ENCODE results near the gene EXOC1.
"Not testable (repeated sequence)": the region's sequence is repeated elsewhere in the genome, so short reads cannot be mapped to it uniquely, and the experiment has no call there.

EXOC1 gene, protein sequence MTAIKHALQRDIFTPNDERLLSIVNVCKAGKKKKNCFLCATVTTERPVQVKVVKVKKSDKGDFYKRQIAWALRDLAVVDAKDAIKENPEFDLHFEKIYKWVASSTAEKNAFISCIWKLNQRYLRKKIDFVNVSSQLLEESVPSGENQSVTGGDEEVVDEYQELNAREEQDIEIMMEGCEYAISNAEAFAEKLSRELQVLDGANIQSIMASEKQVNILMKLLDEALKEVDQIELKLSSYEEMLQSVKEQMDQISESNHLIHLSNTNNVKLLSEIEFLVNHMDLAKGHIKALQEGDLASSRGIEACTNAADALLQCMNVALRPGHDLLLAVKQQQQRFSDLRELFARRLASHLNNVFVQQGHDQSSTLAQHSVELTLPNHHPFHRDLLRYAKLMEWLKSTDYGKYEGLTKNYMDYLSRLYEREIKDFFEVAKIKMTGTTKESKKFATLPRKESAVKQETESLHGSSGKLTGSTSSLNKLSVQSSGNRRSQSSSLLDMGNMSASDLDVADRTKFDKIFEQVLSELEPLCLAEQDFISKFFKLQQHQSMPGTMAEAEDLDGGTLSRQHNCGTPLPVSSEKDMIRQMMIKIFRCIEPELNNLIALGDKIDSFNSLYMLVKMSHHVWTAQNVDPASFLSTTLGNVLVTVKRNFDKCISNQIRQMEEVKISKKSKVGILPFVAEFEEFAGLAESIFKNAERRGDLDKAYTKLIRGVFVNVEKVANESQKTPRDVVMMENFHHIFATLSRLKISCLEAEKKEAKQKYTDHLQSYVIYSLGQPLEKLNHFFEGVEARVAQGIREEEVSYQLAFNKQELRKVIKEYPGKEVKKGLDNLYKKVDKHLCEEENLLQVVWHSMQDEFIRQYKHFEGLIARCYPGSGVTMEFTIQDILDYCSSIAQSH

DNA sequence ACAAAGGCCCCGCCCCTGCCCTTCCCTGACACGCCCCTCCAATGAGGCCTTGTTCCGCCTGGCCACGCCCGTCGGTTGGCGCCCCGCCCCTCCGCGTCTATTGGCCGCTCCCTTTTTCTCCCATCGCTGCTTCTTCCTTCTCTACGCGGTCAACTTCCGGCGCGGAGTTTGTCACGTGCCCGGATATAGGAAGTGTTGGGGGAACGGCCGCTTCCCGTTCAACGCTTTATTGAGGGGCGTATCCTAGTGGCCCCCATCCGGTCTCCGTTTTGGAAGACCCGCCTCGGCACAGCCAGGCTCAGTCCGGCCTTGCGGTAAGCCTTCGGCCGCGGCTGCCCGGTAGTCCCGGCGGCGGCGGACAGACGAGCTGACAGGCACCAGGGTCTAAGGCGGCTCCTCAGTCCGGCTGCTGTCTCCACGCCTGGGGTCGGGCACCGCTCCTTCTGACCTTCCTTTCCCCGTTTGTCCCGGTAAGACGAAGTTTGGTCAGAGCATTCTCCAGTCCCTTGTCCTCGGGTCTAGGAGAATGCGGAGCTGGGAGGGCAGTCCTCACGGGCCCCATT is at the start of gene EXOC1:
TSS of gene EXOC1 (plus strand) at position 165 of the 563 bp plus-strand sequence. CDS start 4,676 bp downstream, outside the sequence.
- peak; percentile 87 to 94 for DNase-seq (ENCODE audit: extremely low read depth in 1 of 2, low read depth in 1 of 2)

DNA sequence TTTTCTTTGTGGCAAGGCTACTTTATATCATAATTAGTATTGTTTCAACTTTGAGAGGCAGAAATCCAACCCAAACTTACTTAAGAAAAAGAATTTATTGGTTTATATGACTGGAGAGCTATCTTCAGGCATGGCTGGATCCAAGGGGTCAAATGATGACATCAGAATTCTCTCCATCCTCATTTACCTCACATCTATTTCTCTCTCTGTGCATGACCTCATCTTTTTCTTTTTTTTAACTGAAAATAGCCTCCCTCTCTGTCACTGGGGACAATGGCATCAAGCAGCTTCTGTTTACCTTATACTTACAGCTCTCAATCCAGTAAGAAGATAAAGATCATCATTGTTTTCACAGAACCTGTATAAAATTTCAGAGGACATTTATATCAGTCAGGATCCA is 45.9 kb upstream of the EXOC1 start:
- no peak for DNase-seq (ENCODE audit: extremely low read depth in 1 of 2, low read depth in 1 of 2)

DNA sequence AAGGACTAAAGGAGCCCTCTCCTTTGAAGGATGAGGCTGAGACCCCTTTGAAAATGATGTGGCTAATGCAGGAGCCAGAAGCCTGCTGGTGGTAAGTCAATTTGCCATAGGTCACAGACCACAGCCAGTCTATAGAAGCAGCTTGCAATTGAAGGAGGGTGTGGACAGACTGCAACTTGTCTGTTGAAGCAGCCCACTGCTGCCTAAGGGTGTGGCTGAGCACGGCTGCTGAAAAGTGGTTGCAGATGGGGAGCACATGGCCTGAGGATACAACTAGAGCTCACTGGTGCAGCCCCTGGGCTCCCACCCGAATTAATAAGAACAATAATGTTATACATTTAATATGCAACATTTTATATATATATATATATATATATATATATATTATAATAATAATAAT is 45.3 kb upstream of the EXOC1 start:
- DNase-seq (ENCODE audit: extremely low read depth in 1 of 2, low read depth in 1 of 2), result no peak

DNA sequence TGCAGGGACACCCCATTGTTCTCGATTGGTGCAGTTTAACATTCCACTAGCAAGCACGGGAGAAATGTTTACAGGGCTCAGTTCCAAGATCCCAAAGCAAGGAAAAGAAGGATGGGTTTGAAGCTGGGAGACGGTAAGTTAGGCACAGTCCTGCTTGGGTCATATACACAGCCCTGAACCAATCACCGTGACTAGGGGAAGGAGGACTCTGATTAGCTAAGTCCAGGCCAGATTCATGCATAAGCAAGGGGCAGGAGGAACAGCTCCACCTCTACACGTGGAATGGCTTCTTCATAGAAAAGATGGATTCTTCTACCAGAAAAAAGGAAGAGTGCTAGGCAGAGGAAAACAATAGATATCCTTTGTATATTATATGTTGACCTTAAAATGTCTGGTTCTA is 44.8 kb upstream of the EXOC1 start:
- no peak for DNase-seq (ENCODE audit: extremely low read depth in 1 of 2, low read depth in 1 of 2)

DNA sequence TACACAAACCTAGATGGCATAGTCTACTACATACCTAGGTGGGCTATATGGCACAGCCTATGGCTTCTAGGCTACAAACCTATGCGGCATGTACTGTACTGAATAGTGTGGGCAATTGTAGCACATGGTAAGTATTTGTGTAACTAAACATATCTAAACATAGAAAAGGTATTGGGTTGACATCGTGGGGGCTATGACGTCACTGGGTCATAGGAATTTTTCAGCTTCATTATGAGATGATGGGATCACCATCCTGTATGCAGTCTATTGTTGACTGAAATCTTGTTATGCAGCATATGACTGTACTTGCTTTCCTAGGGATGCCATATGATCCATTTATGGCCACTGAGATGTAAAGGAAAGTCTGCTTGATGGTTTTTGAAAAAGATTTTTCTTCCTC is 35.8 kb upstream of the EXOC1 start:
- DNase-seq (ENCODE audit: extremely low read depth in 1 of 2, low read depth in 1 of 2), result no peak

DNA sequence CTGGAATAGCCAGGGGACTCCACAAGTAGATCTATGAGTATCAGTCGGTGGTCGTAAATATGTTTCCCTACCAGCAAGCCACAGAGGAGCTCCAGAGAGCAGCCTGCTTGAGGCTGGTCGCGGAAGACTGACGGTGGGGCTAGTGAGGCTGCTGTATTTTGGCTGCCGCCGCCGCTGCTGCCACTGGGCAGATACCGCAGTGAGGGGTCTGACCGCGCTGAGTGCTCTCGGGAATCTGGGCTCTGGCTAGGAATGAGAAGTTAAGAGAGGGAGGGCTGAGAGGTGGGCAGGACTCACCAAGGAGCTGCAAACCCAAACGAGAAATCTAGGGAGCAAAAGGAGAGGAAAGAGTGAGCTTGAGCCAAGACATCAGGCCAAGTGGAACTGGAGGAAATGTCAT is 33.8 kb upstream of the EXOC1 start, which contains the start of gene EXOC1L:
TSS of gene EXOC1L (plus strand) at position 157 of the 400 bp plus-strand sequence. CDS start at position 394, 237 bp downstream.
- no peak for DNase-seq (ENCODE audit: extremely low read depth in 1 of 2, low read depth in 1 of 2)

DNA sequence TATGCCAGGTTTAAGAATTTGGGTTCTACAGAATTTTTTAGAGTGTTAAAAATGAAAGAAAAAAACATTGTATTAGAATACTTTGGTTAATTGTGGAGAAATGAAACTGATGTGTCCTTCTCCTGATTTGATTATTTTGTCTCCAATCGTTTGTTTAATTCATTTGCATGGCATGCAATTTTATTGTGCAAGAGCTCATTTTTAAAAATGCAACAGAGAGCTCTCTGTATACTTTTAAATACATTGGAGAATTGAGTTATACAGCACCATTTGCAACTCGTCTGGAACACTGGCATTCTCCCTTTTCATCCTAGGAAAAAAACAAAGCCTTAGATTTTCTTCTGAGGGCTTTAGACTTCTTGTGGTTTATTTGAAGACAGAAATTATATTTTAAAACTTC is 33.2 kb upstream of the EXOC1 start:
- DNase-seq (ENCODE audit: extremely low read depth in 1 of 2, low read depth in 1 of 2), result no peak

DNA sequence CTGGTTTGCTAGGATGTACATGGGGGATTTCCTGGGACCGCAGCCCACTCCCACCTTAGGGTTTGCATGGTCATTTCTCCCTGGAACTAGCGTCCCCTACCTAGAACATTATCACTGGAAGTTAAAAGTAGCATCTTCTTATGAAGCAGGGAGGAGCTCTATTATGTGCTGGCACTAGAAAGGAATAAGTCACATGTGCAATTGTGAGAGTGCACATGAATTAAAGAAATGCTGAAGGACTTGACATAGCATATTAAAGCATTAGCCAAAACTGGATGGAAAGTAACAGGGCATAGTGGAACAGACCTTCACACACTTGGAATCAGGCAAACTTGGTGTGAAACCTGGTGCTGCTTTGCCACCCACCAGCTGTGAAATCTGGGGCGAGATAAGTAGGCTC is 31.1 kb upstream of the EXOC1 start:
- no peak for DNase-seq (ENCODE audit: extremely low read depth in 1 of 2, low read depth in 1 of 2)

DNA sequence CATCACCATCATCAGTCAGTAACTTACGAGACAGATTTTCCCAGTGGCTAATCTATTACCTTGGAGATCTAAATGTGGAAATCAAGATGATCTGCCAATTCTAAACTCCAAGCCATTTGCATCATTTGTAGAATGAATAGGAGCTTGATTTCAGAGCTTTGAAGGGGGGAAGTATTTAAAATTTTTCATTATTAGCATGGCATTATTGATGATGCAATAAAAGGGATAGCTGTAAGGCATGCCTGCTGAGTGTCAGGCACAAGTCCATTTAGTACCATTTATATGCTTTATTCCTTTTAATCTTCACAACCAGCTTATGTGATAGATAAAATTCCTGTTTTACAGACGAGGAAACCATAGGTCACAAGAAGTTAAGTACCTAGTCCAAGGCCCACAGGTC is 28.6 kb upstream of the EXOC1 start:
- no peak for DNase-seq (ENCODE audit: extremely low read depth in 1 of 2, low read depth in 1 of 2)

DNA sequence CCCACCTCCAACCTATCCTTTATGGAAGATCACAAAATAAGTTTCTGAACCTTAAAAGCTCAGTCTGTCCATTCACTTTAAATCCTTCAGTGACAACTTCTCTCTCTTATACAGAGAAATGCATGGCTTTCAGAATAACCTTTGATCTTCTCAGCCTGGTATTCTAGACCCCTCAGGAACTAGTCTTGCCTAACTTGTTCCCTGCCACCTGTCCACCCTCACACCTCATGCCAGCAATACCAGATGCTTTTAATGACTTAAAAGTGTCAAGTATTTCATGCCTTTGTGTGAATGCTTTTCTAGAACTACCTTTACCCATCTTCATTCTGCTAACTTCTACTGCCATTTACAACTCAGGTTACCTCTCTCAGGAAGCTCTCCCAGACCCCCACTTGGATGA is 26.5 kb upstream of the EXOC1 start:
- DNase-seq (ENCODE audit: extremely low read depth in 1 of 2, low read depth in 1 of 2), result no peak

DNA sequence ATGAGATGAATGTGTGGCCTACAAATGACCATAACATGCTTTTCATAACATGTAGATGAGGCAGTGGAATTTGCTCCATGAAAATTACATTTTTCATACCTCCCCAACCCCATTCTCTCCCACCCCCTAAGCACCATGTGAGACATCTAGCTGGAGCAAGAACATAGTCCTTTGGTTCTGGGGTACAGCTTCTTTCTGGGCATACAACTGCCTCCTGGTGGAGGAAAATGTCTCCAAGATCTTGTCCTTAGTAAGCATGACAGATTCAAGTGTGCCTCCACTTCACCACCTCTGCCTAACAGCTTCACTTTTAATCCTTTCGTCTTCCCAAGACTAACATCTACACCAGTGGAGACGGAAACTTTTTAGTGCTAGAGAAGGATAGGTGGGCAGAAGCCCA is 25.9 kb upstream of the EXOC1 start:
- no peak for DNase-seq (ENCODE audit: extremely low read depth in 1 of 2, low read depth in 1 of 2)

DNA sequence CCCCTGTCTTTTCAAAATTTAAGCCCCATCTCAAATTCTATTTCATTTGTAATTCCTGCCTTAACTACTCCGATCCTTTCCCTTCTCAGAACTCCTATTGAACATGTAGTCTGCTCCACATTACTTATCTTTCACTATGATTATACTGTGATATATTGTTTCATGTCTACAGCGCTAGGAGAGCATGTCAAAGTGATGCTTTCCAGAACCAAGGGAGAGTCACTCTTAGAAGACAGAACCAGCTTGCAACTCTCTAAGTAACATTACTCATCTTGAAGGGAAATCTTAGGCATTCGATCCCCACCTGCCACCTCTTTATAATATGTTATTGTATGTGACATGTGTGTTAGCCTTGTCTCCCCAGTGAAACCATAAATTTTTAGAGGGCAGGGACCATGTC is 23.4 kb upstream of the EXOC1 start:
- DNase-seq (ENCODE audit: extremely low read depth in 1 of 2, low read depth in 1 of 2), result no peak

DNA sequence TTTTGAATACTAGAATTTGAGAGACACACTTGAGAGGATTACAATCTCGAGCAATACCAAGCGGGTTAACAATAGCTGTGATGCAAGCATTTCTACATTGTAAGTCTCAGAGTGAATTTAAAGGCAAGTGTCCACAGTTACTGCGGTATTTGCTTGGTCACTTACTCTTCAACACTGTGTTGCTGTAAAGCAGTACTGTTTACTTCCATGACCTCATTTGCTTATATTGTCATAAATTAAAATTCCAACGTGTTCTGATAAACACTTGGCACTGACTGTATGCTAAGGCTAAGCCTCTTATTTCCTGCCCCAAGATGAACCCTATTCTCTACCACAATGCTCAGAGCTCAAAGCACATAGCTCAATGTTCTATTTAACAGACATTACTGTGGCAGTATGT is 22.7 kb upstream of the EXOC1 start:
- DNase-seq (ENCODE audit: extremely low read depth in 1 of 2, low read depth in 1 of 2), result no peak

DNA sequence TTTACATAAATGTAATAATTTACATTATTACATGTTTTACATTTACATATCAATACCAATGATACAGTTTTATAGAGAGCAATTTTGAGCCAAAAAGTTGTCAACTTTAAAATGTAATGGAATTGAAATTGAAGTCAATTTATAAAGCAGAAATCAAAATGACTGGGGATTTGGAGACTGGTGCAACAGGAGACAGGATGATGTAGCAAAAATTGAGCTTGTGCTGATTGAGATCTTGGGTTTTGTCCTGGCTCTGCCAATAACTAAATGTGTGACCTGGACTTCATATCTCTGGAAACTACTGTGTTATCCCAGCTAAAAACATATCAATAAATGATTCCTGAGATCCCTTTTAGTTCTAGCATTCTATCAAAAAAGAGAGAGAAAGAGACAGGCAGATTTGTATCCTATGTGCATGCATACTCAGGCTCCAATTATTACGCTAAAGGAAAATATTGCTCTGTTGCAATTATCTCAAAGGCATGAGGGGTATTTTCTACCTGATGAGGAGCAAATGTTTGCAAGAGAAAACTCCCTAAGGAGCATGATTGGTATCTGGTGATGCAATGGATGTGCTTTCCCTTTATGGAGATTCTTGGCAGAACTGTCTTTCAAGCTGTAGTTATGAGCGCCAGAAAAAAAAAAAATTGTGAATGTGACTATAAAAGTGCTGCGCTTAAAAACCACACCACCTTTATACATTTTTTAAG is 19.2 kb upstream of the EXOC1 start:
- no peak for DNase-seq (ENCODE audit: extremely low read depth in 1 of 2, low read depth in 1 of 2)

DNA sequence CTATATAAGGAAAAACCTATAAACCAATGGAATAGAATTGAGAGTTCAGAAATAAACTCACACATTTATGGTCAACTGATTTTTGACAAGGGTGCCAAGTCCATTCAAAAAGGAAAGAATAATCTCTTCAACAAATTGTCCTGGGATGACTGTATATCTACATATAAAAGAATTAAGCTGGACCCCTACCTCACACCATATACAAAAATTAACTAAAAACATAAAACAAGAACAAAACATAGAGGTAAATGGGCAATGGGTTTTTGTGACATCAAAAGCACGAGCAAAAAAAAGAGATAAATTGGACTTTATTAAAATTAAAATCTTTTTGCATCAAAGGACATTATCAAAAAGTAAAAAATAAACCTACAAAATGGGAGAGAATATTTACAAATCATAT is 15.5 kb upstream of the EXOC1 start:
- DNase-seq (ENCODE audit: extremely low read depth in 1 of 2, low read depth in 1 of 2), result no peak

DNA sequence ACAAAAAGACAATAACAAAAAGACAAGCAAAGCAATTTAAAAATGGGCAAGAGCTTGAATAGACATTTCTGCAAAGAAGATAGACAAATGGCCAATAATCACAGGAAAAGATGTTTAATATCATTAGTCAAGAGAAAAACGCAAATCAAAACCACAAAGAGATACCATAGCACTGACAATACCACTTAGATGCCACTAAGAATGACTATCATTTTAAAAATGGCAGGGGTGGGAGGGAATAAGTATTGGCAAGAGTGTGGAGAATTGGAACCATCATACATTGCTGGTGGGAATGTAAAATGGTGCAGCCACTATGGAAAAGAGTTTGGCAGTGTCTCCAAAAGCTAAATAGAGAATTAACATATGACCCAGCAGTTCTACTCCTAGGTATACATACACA is 15.1 kb upstream of the EXOC1 start:
- no peak for DNase-seq (ENCODE audit: extremely low read depth in 1 of 2, low read depth in 1 of 2)

DNA sequence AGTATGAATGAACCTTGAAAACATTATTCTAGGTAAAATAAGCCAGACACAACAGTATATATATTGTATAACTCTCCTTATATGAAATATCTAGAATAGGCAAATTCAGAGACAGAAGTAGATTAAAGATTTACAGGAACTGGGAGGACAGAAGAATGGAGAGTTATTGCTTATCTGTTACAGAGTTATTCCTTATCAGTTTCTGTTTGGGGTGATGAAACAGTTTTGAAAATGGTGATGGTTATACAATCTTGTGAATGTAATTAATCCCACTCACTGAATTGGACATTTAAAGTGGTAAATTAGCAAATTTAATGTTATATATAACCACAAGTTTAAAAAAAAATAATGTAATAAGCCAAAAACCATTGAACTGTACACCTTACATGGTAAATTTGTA is 14.5 kb upstream of the EXOC1 start:
- DNase-seq (ENCODE audit: extremely low read depth in 1 of 2, low read depth in 1 of 2), result no peak

DNA sequence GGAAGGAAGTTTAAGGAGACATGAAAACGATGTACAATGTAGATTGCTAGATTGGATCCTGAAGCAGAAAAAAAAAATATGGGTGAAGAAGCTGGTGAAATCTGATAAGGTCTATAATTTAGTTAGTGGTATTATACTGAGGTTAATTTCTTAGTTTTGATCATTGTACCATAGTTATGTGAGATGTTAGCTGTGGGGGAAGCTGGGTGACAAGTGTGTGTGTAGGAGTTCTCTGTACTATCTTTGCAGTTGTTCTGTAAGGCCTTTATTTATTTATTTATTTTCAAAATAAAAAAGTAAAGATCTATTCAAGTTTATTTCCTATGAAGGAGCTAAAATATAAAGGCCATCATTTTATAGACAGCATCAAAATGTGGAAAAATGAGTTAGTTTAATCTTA is 12.5 kb upstream of the EXOC1 start:
- DNase-seq (ENCODE audit: extremely low read depth in 1 of 2, low read depth in 1 of 2), result no peak

DNA sequence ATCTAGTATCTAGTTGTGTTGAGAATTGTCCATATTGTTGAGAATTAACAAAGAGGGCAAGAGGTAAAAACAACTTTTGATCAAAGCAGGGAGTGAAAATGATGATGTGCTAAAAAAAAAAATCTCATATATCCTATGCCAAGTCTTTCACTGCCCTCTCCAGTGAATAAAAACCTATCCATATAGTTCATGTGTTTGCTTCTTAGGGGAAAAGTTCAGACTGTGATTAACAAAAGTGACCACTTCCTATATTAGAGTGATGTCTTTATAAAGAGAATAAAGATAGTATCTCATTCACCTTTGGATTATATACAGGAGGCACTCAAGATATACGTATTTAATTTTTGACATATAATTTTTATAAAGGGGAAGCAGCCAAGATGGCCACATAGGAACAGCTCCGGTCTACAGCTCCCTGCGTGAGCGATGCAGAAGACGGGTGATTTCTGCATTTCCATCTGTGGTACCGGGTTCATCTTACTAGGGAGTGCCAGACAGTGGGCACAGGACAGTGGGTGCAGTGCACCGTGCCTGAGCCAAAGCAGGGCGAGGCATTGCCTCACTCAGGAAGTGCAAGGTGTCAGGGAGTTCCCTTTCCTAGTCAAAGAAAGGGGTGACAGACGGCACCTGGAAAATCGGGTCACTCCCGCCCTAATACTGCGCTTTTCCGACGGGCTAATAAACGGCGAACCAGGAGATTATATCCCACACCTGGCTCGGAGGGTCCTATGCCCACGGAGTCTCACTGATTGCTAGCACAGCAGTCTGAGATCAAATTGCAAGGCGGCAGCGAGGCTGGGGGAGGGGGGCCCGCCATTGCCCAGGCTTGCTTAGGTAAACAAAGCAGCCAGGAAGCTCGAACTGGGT is 11.8 kb upstream of the EXOC1 start:
- not testable (repeated sequence) for DNase-seq (ENCODE audit: extremely low read depth in 1 of 2, low read depth in 1 of 2)

DNA sequence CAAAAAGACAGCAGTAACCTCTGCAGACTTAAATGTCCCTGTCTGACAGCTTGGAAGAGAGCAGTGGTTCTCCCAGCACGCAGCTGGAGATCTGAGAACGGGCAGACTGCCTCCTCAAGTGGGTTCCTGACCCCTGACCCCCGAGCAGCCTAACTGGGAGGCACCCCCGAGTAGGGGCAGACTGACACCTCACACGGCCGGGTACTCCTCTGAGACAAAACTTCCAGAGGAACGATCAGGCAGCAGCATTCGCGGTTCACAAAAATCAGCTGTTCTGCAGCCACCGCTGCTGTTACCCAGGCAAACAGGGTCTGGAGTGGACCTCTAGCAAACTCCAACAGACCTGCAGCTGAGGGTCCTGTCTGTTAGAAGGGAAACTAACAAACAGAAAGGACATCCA is 11.1 kb upstream of the EXOC1 start:
- DNase-seq (ENCODE audit: extremely low read depth in 1 of 2, low read depth in 1 of 2), result not testable (repeated sequence)
